Lower lobe of right lung (tissue), 2 donors: ENCODE results near the gene PHEX. TPM values are rescaled to one million over a fixed set of nuclear protein-coding genes. Genes with fewer than 3 reads are reported as not detected.

ENCODE experiments used
- ATAC-seq, 2 donors: fragments of 200-7000 bp; cut with Tn5 transposase; one replicate each; pipeline ENCODE4 v1.9.1; 2020 to 2022; ENCODE audit warnings: mild to moderate bottlenecking in 2 of 2, moderate library complexity in 2 of 2
- DNase-seq: peaks from one replicate; pipeline ENCODE4 v3.0.0-alpha.2; 2020
- H3K27ac ChIP-seq: fragments of 200-600 bp; one replicate; pipeline ENCODE4 v1.8.0; 2022
- H3K27me3 ChIP-seq: fragments of 200-600 bp; one replicate; pipeline ENCODE4 v1.8.0; 2022; ENCODE audit warnings: low read depth
- H3K36me3 ChIP-seq: fragments of 200-600 bp; one replicate; pipeline ENCODE4 v1.8.0; 2022; ENCODE audit warnings: mild to moderate bottlenecking
- H3K4me1 ChIP-seq: fragments of 200-600 bp; one replicate; pipeline ENCODE4 v1.8.0; 2022
- H3K4me3 ChIP-seq: fragments of 200-600 bp; one replicate; pipeline ENCODE4 v1.8.0; 2022; ENCODE audit warnings: mild to moderate bottlenecking
- H3K9me3 ChIP-seq: fragments of 200-600 bp; one replicate; pipeline ENCODE4 v1.8.0; 2022
- intact Hi-C: fragments of 100-400 bp; cut with DNase I; formaldehyde crosslinking; loops from one replicate; pipeline ENCODE4 v1.11.0; 2022
- total RNA-seq: library from RNA; stranded (reverse); fragmentation: NEBNext Ultra II Directional; extraction: Animal tissue kit (Norgen Biotek cat#: 25700); gene quantifications from one replicate; pipeline ENCODE4 v1.2.1, GENCODE V29; 2021
- TF ChIP-seq, protein P1 (sequence below): fragments of 200-600 bp; IDR thresholded peaks from one replicate; pipeline ENCODE4 v1.8.0; 2022; ENCODE audit warnings: antibody characterized with exemption, mild to moderate bottlenecking
- donor health status: DM: no; HTN: yes; CAD: no; lungs with severe emphysema.

PHEX gene
- total RNA-seq, 1 donor from 2014 or later, result 2.7 TPM

DNA sequence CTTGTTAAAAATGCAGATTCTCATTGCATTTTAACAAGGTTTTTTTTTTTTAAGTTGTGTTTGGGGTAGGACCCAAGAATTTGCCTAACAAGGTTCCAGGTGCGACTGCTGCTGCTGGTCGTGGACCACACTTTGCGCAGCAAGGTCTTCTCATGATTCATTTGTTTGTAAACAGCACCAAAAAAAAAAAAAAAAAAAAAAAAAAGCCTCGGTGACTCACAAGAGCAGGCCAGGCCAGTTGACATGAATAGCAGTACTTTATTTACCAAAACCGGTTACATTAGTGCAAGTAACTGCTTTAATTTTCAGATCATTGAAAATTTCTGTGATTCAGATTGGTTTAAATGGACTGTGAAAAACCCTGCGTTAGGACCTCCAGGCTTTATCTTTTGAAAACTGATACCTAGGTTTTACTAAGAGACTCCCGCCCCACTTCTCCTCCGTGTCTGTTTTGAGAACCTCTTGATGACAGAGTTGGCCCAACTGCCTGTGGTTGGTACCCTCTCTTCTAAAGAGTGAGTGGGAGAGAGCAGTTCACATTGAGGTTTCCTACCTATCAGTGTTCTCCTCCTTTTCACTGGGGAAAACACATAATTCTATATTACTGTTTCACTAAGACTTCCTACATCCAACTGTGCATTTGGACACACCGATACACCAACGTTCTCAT, 86.2 kb downstream of the PHEX start:
- Histone ChIP-seq H3K27me3 (no peaks in the 10 kb centered on the region), H3K9me3 (no peaks in the 10 kb centered on the region), H3K4me3 (no peak overlapping the region), H3K4me1 (no peaks in the 10 kb centered on the region), H3K27ac (no peak overlapping the region), H3K36me3 (no peaks in the 10 kb centered on the region)
- ATAC-seq, result no peak
- intact Hi-C loops, result no loop called here
- no peak for DNase-seq
- TF ChIP-seq, protein P1, sequence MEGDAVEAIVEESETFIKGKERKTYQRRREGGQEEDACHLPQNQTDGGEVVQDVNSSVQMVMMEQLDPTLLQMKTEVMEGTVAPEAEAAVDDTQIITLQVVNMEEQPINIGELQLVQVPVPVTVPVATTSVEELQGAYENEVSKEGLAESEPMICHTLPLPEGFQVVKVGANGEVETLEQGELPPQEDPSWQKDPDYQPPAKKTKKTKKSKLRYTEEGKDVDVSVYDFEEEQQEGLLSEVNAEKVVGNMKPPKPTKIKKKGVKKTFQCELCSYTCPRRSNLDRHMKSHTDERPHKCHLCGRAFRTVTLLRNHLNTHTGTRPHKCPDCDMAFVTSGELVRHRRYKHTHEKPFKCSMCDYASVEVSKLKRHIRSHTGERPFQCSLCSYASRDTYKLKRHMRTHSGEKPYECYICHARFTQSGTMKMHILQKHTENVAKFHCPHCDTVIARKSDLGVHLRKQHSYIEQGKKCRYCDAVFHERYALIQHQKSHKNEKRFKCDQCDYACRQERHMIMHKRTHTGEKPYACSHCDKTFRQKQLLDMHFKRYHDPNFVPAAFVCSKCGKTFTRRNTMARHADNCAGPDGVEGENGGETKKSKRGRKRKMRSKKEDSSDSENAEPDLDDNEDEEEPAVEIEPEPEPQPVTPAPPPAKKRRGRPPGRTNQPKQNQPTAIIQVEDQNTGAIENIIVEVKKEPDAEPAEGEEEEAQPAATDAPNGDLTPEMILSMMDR, result no peak

DNA sequence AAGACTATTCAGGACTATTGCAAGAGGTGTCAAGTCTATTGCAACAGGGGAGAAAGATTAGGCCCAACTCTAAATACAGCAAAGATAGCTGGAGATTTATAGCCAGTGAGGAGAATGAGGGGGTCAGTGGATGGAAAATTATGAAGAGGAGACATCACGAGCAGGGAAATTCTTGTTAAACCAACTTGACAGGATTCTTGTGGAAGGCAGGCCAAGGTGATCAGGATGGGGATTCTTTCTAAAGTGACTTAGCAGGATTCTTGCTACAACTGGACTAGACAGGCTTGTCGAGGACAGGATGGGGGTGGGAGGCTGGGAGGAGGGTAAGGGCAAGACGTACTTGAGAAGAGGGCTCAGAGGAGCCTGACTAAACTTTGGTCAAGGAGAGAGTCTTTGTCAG, 89.0 kb downstream of the PHEX start:
- H3K27me3 ChIP-seq, result no peaks in the 10 kb centered on the region
- TF ChIP-seq, protein P1, result no peak
- H3K4me1 ChIP-seq, result no peaks in the 10 kb centered on the region
- no peak overlapping the region for H3K27ac ChIP-seq
- intact Hi-C loops, result no loop called here
- H3K36me3 ChIP-seq, result no peaks in the 10 kb centered on the region
- H3K9me3 ChIP-seq, result no peaks in the 10 kb centered on the region
- DNase-seq (no peak), ATAC-seq (no peak)
- no peak overlapping the region for H3K4me3 ChIP-seq

- ATAC-seq (no peak), DNase-seq (no peak)
- Histone ChIP-seq H3K4me3 (no peak overlapping the region), H3K36me3 (no peaks in the 10 kb centered on the region), H3K27me3 (no peaks in the 10 kb centered on the region), H3K4me1 (no peaks in the 10 kb centered on the region), H3K9me3 (no peaks in the 10 kb centered on the region), H3K27ac (no peak overlapping the region)
- intact Hi-C loops, result no loop called here
- TF ChIP-seq, protein P1, result no peak
These were observed 90.4 kb downstream of the PHEX start for GRCh38 chrX:22122510-22122909.

GRCh38 chrX:22124098-22124497, 92.0 kb downstream of the PHEX start:
- ATAC-seq (no peak), DNase-seq (no peak)
- Histone ChIP-seq H3K27ac (no peak overlapping the region), H3K27me3 (no peaks in the 10 kb centered on the region), H3K4me3 (no peak overlapping the region), H3K9me3 (no peaks in the 10 kb centered on the region), H3K4me1 (no peaks in the 10 kb centered on the region), H3K36me3 (no peaks in the 10 kb centered on the region)
- TF ChIP-seq, protein P1, result no peak
- intact Hi-C loops, result no loop called here

- Histone ChIP-seq H3K27me3 (no peaks in the 10 kb centered on the region), H3K4me3 (no peak overlapping the region), H3K27ac (no peak overlapping the region), H3K36me3 (no peaks in the 10 kb centered on the region), H3K4me1 (no peaks in the 10 kb centered on the region), H3K9me3 (no peaks in the 10 kb centered on the region)
- intact Hi-C loops, result no loop called here
- TF ChIP-seq, protein P1, result no peak
- DNase-seq, result no peak
- no peak for ATAC-seq
These were observed 93.4 kb downstream of the PHEX start for GRCh38 chrX:22125481-22125880.
